ENCODE results near the gene PLXDC2. TPM values are rescaled to one million over a fixed set of nuclear protein-coding genes. Genes with fewer than 3 reads are reported as not detected.

PLXDC2 gene
- total RNA-seq, 5 donors from 2014 or later (not counting 1 experiment from before 2014, with no cell fraction given) = 0.49 to 1.1 (median 0.56) TPM

DNA sequence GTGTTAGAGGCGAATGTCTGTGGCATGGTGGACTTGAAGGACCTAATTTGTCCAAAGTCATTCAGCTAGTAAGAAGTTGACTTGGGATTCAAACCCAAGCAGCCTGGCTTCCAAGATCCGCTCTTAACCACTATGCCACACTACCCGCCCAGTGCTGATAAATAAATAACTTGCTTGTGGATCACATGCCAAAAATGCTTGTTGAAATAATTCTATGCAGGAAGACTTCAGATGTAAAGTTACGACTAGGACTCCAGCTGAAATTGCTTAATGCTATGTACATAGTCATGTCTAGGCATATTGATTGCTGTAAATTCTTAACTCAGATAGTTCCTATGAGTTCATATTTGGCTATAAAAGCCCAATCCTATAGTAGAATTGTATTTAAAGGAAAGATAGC lies 76.0 kb downstream of the PLXDC2 start:
- no peaks in the 10 kb centered on the region for H3K27me3 ChIP-seq (replicated peaks in 1 of 2; ENCODE audit: control insufficient read depth in 2 of 2, extremely low read depth in 1 of 2, insufficient read depth in 2 of 2, low read length in 1 of 2)
- ChIA-PET CTCF (no interaction called here), POLR2A (no interaction called here)
- no CpG with 5 or more reads among the region's 4 CpGs for WGBS (ENCODE audit: insufficient coverage)
- H3K4me3 ChIP-seq (ENCODE audit: control insufficient read depth in 1 of 2, extremely low read depth in 1 of 2, low read length in 1 of 2) = no peak overlapping the region
- no peaks in the 10 kb centered on the region for H3K36me3 Mint-ChIP-seq
- H3K9me3 ChIP-seq = no peaks in the 10 kb centered on the region
- no peaks in the 10 kb centered on the region for H3K4me1 Mint-ChIP-seq
- ATAC-seq (replicated peaks in 1 of 4) = no peak
- H3K27ac Mint-ChIP-seq = no peak overlapping the region
- H3K36me3 ChIP-seq (ENCODE audit: control insufficient read depth in 2 of 2, extremely low read depth in 1 of 2, insufficient read depth in 1 of 2, low read length in 1 of 2) = no peaks in the 10 kb centered on the region
- no peak overlapping the region for H3K27ac ChIP-seq (ENCODE audit: low read length)
- H3K9me3 Mint-ChIP-seq = peaks cover 4 to 12% (median 8%) of the 10 kb centered on the region in 3 donors
- H3K27me3 Mint-ChIP-seq = no peaks in the 10 kb centered on the region
- no peaks in the 10 kb centered on the region for H3K4me1 ChIP-seq (ENCODE audit: control insufficient read depth in 1 of 2, extremely low read depth in 1 of 2, insufficient read depth in 2 of 2, low read length in 2 of 2)
- no peak for DNase-seq
- H3K4me3 Mint-ChIP-seq = no peak overlapping the region

DNA sequence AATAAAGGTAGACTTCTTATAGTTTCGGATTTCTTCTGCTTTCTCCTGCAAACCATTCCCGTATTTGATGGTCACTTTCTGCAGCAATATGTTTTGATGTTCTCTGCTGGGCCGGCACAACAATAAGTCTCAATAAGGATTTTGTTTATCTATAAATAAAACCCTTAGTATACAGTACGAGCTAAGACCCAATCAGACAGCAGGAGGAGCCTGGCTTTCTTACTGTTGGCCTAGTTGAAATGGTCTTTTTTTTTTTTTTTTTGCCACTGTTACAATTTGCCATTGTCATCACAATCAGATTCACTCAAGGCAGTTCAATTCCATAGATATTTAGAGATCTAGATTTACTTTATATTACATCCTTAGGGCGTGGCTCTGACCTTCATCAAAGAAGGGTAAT lies 76.4 kb downstream of the PLXDC2 start:
- H3K27me3 Mint-ChIP-seq = no peaks in the 10 kb centered on the region

DNA sequence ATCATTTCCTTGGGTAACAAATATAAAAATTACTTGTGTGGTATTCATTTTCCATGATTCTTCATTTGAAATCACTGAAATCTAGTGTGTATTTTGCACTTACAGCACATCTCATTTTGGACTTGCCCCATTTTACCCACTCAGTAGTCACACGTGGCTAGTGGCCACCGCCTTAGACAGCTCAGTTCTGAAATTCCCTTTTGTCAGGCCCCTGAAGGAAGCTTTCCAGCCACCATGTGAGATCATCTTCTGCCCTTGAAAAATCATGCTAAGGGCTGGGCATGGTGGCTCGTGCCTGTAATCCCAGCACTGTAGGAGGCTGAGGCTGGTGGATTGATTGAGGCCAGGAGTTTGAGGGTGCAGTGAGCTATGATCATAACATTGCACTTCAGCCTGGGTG lies 79.3 kb downstream of the PLXDC2 start:
- Histone ChIP-seq H3K9me3 (no peaks in the 10 kb centered on the region), H3K4me1 (ENCODE audit: control insufficient read depth in 1 of 2, extremely low read depth in 1 of 2, insufficient read depth in 2 of 2, low read length in 2 of 2) (no peaks in the 10 kb centered on the region), H3K27me3 (replicated peaks in 1 of 2; ENCODE audit: control insufficient read depth in 2 of 2, extremely low read depth in 1 of 2, insufficient read depth in 2 of 2, low read length in 1 of 2) (no peaks in the 10 kb centered on the region), H3K36me3 (ENCODE audit: control insufficient read depth in 2 of 2, extremely low read depth in 1 of 2, insufficient read depth in 1 of 2, low read length in 1 of 2) (no peaks in the 10 kb centered on the region), H3K27ac (ENCODE audit: low read length) (no peak overlapping the region), H3K4me3 (ENCODE audit: control insufficient read depth in 1 of 2, extremely low read depth in 1 of 2, low read length in 1 of 2) (no peak overlapping the region)
- no peak for ATAC-seq (replicated peaks in 1 of 4)
- Mint-ChIP-seq H3K4me1 (no peaks in the 10 kb centered on the region), H3K4me3 (no peak overlapping the region), H3K9me3 (peaks cover 8 to 12% (median 8%) of the 10 kb centered on the region in 3 donors), H3K36me3 (no peaks in the 10 kb centered on the region), H3K27me3 (no peaks in the 10 kb centered on the region), H3K27ac (no peak overlapping the region)
- ChIA-PET POLR2A (no interaction called here), CTCF (interaction anchor here in 1 of 2 donors (0.6 kb wide), 1 partner anchor 8 kb away, joined by 3 read pairs; no protein-coding TSS in a partner anchor)
- no CpG with 5 or more reads among the region's 3 CpGs for WGBS (ENCODE audit: insufficient coverage)
- no peak for DNase-seq

More for the DNA sequence above, 76.4 kb downstream of the PLXDC2 start:
- H3K9me3 Mint-ChIP-seq = peaks cover 4 to 12% (median 8%) of the 10 kb centered on the region in 3 donors
- DNase-seq = no peak
- Histone ChIP-seq H3K27ac (ENCODE audit: low read length) (no peak overlapping the region), H3K4me1 (ENCODE audit: control insufficient read depth in 1 of 2, extremely low read depth in 1 of 2, insufficient read depth in 2 of 2, low read length in 2 of 2) (no peaks in the 10 kb centered on the region), H3K4me3 (ENCODE audit: control insufficient read depth in 1 of 2, extremely low read depth in 1 of 2, low read length in 1 of 2) (no peak overlapping the region), H3K9me3 (no peaks in the 10 kb centered on the region), H3K36me3 (ENCODE audit: control insufficient read depth in 2 of 2, extremely low read depth in 1 of 2, insufficient read depth in 1 of 2, low read length in 1 of 2) (no peaks in the 10 kb centered on the region), H3K27me3 (replicated peaks in 1 of 2; ENCODE audit: control insufficient read depth in 2 of 2, extremely low read depth in 1 of 2, insufficient read depth in 2 of 2, low read length in 1 of 2) (no peaks in the 10 kb centered on the region)
- CTCF ChIA-PET = no interaction called here
- no peaks in the 10 kb centered on the region for H3K4me1 Mint-ChIP-seq
- no CpG with 5 or more reads among the region's 5 CpGs for WGBS (ENCODE audit: insufficient coverage)
- no peak for ATAC-seq (replicated peaks in 1 of 4)
- no peak overlapping the region for H3K4me3 Mint-ChIP-seq
- H3K36me3 Mint-ChIP-seq = no peaks in the 10 kb centered on the region
- H3K27ac Mint-ChIP-seq = no peak overlapping the region
- POLR2A ChIA-PET = no interaction called here

DNA sequence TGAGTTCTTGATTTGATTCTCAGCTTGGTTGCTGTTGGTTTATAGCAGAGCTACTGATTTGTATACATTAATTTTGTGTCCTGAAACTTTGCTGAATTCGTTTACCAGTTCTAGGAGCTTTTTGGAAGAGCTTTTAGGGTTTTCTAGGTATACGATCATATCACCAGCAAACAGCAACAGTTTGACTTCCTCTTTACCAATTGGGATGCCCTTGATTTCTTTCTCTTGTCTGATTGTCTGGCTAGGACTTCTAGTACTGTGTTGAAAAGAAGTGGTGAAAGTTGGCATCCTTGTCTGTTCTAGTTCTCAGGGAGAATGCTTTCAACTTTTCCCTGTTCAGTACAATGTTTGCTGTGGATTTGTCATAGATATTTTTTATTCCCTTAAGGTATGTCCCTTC lies 86.2 kb downstream of the PLXDC2 start:
- no peak for DNase-seq
- ATAC-seq (replicated peaks in 1 of 4) = no peak
- H3K27ac ChIP-seq (ENCODE audit: low read length) = no peak overlapping the region
- Mint-ChIP-seq H3K27ac (no peak overlapping the region), H3K4me3 (no peak overlapping the region), H3K9me3 (peaks cover 0 to 30% (median 6%) of the 10 kb centered on the region in 3 donors), H3K4me1 (no peaks in the 10 kb centered on the region), H3K27me3 (no peaks in the 10 kb centered on the region), H3K36me3 (no peaks in the 10 kb centered on the region)
- no peaks in the 10 kb centered on the region for H3K9me3 ChIP-seq
- H3K36me3 ChIP-seq (ENCODE audit: control insufficient read depth in 2 of 2, extremely low read depth in 1 of 2, insufficient read depth in 1 of 2, low read length in 1 of 2) = no peaks in the 10 kb centered on the region
- no CpG with 5 or more reads among the region's 2 CpGs for WGBS (ENCODE audit: insufficient coverage)
- H3K4me1 ChIP-seq (ENCODE audit: control insufficient read depth in 1 of 2, extremely low read depth in 1 of 2, insufficient read depth in 2 of 2, low read length in 2 of 2) = no peaks in the 10 kb centered on the region
- POLR2A ChIA-PET = no interaction called here
- no peak overlapping the region for H3K4me3 ChIP-seq (ENCODE audit: control insufficient read depth in 1 of 2, extremely low read depth in 1 of 2, low read length in 1 of 2)
- CTCF ChIA-PET = no interaction called here
- H3K27me3 ChIP-seq (replicated peaks in 1 of 2; ENCODE audit: control insufficient read depth in 2 of 2, extremely low read depth in 1 of 2, insufficient read depth in 2 of 2, low read length in 1 of 2) = no peaks in the 10 kb centered on the region

DNA sequence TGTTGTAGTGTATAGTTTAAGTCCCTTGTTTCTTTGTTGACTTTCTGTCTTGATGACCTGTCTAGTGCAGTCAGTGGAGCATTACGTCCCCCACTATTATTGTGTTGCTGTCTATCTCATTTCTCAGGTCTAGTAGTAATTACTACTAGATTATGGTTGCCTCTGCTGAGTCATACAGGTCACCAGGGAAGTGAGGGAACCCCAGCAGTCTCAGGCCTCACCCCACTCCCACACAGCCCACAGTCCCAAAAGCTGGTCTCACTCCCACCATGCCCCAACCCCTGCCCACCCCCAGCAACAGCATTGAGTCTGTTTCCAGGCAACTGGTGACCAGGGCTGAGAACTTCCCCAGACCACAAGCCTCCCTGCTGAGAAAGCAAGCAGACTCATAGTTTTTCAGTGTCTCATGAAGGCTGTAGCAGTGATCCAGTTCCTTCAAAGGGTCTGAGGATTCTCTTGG lies 88.0 kb downstream of the PLXDC2 start:
- no peak for ATAC-seq (replicated peaks in 1 of 4)
- Histone ChIP-seq H3K4me3 (ENCODE audit: control insufficient read depth in 1 of 2, extremely low read depth in 1 of 2, low read length in 1 of 2) (no peak overlapping the region), H3K27ac (ENCODE audit: low read length) (no peak overlapping the region), H3K27me3 (replicated peaks in 1 of 2; ENCODE audit: control insufficient read depth in 2 of 2, extremely low read depth in 1 of 2, insufficient read depth in 2 of 2, low read length in 1 of 2) (no peaks in the 10 kb centered on the region), H3K4me1 (ENCODE audit: control insufficient read depth in 1 of 2, extremely low read depth in 1 of 2, insufficient read depth in 2 of 2, low read length in 2 of 2) (no peaks in the 10 kb centered on the region), H3K9me3 (no peaks in the 10 kb centered on the region), H3K36me3 (ENCODE audit: control insufficient read depth in 2 of 2, extremely low read depth in 1 of 2, insufficient read depth in 1 of 2, low read length in 1 of 2) (no peaks in the 10 kb centered on the region)
- CTCF ChIA-PET = no interaction called here
- DNase-seq = no peak
- Mint-ChIP-seq H3K27me3 (no peaks in the 10 kb centered on the region), H3K4me3 (no peak overlapping the region), H3K27ac (no peak overlapping the region), H3K9me3 (peaks cover 0 to 26% (median 6%) of the 10 kb centered on the region in 3 donors), H3K4me1 (no peaks in the 10 kb centered on the region), H3K36me3 (no peaks in the 10 kb centered on the region)
- POLR2A ChIA-PET = no interaction called here
- no CpG with 5 or more reads among the region's 1 CpG for WGBS (ENCODE audit: insufficient coverage)

DNA sequence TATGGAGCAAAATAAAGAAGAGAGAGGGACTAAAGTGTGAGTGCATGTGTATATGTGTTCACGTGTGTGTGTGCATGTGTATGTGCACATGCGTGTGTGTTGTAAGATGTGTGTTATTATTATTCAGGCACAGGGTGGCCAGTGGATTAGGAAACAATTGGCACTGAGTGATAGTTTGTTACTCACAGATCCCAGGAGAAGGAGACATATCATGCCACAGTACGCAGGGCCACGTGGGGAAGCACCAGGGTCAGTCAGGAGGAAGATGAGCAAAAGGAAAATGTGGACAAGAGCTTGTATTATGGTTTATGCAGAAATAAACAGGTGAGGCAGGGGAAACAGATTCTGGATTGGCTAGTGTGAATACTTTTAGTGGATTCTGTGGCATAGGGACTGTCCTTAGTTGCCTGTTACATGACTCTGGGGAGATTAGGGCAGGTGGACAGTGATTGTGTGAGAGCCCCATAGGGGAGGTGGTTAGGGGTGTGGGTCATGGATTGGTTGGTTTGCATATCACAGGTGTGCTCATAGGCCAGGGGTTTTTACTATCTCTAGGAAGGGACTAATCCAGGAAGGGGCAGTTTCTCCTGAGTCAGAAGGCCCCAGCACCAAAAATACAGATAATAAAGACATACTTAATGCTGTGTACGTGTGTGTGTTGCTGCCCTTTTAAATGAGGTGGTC lies 90.0 kb downstream of the PLXDC2 start:
- Mint-ChIP-seq H3K27ac (no peak overlapping the region), H3K27me3 (no peaks in the 10 kb centered on the region), H3K9me3 (peaks cover 0 to 25% (median 6%) of the 10 kb centered on the region in 3 donors), H3K4me1 (no peaks in the 10 kb centered on the region), H3K36me3 (no peaks in the 10 kb centered on the region), H3K4me3 (no peak overlapping the region)
- WGBS (ENCODE audit: insufficient coverage) = 78% methylated on average over 4 of the region's 5 CpGs
- H3K36me3 ChIP-seq (ENCODE audit: control insufficient read depth in 2 of 2, extremely low read depth in 1 of 2, insufficient read depth in 1 of 2, low read length in 1 of 2) = no peaks in the 10 kb centered on the region
- H3K9me3 ChIP-seq = no peaks in the 10 kb centered on the region
- ATAC-seq (replicated peaks in 1 of 4) (no peak), DNase-seq (no peak)
- H3K27ac ChIP-seq (ENCODE audit: low read length) = no peak overlapping the region
- H3K4me1 ChIP-seq (ENCODE audit: control insufficient read depth in 1 of 2, extremely low read depth in 1 of 2, insufficient read depth in 2 of 2, low read length in 2 of 2) = no peaks in the 10 kb centered on the region
- H3K27me3 ChIP-seq (replicated peaks in 1 of 2; ENCODE audit: control insufficient read depth in 2 of 2, extremely low read depth in 1 of 2, insufficient read depth in 2 of 2, low read length in 1 of 2) = no peaks in the 10 kb centered on the region
- H3K4me3 ChIP-seq (ENCODE audit: control insufficient read depth in 1 of 2, extremely low read depth in 1 of 2, low read length in 1 of 2) = no peak overlapping the region
- ChIA-PET CTCF (no interaction called here), POLR2A (no interaction called here)

Measured in T-cell (primary cell).